Measurements from ENCODE around the gene TSEN2. TPM values are rescaled to one million over a fixed set of nuclear protein-coding genes. Genes with fewer than 3 reads are reported as not detected.
A peak's percentile ranks its signal among the peaks of the same experiment; 100 is the strongest.

Gene TSEN2
- total and polyA plus RNA-seq, 9 of the 15 experiments (the other 6 are each of a cell fraction or from before 2014, with no cell fraction given), result 38.5 to 76.3 (median 46.6) TPM

DNA sequence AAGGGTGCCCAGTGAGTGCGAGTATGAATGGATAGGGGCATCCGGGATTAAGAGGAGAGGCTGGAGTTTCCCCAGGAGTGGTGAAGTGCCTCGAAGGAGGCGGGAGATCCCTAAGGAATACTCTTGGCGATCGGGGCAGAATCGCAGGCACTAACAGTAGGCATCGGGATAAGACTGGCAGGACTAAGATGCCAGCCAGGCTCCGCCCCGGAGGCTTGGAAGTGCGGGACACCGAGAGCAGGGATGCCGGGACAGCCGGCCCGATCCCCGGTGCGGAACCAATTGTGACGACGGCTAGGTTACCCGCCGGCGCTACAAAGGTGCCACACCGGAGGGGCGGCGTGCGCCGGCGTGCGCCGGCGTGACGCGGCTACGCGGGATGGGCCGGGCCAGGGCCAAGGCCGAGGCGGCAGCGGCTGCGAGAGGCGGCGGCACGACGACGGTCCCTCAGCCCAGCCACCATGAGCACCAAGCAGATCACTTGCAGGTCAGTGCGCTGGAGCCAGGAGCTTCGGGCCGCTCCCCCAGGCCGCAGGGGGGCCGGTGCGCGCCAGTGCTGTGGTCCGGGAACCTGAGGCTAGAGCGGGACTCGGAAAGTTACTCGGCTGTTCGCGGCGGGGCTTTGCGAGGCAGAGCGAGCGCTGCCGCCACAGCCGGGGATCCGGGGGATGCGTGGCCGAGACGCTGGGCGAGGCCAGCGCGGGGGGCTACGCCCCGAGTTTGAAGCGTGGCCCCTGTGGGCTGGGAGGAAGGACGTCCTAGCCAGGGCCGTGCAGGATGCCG lies 72.6 kb downstream of the TSEN2 start, which contains the start of gene MKRN2 (continued):
- TF ChIP-seq OTX1 (CRISPR knock-in tag; IDR thresholded peaks at IDR 0.05) (0 out of 2 replicates have a peak, but pooled peaks have one; percentile 4), GATAD2B (IDR thresholded peaks at IDR 0.05; ENCODE audit: borderline replicate concordance) (peak; percentile 95), SRSF1 (IDR thresholded peaks at IDR 0.05; ENCODE audit: low read depth, low read length) (0 out of 2 replicates have a peak, but pooled peaks have one; percentile 44), ZNF76 (CRISPR knock-in tag; IDR thresholded peaks at IDR 0.05; ENCODE audit: borderline replicate concordance) (0 out of 2 replicates have a peak, but pooled peaks have one; percentile 13), PHB (CRISPR knock-in tag; IDR thresholded peaks at IDR 0.05) (peak; percentile 10), TARDBP (IDR thresholded peaks at IDR 0.05) (peak; percentile 92), PHTF2 (CRISPR knock-in tag; IDR thresholded peaks at IDR 0.05) (no peak), NCOA1 (IDR thresholded peaks at IDR 0.05; ENCODE audit: low read depth) (peak; percentile 98), ZNF589 (CRISPR knock-in tag; IDR thresholded peaks at IDR 0.05; ENCODE audit: low read depth) (peak; percentile 53; the same call in 1 of the 2 replicates), POLR2B (IDR thresholded peaks at IDR 0.05; ENCODE audit: low read depth, partially characterized antibody) (peak; percentile 94), EP400 (IDR thresholded peaks at IDR 0.05) (peak; percentile 95), TFAM (CRISPR knock-in tag; conservative IDR thresholded peaks at IDR 0.05) (no peak), CREB1 (IDR thresholded peaks at IDR 0.05) (peak; percentile 88), CREB1 (CRISPR knock-in tag; IDR thresholded peaks at IDR 0.05) (peak; percentile 82), SMARCC2 (IDR thresholded peaks at IDR 0.05; ENCODE audit: low read depth) (0 out of 2 replicates have a peak, but pooled peaks have one; percentile 22), HDAC1 (IDR thresholded peaks at IDR 0.05) (peak in 1 of 2 experiments; percentile 94; a peak in 2 of 4 replicates)
- TF ChIP-seq, protein P1, sequence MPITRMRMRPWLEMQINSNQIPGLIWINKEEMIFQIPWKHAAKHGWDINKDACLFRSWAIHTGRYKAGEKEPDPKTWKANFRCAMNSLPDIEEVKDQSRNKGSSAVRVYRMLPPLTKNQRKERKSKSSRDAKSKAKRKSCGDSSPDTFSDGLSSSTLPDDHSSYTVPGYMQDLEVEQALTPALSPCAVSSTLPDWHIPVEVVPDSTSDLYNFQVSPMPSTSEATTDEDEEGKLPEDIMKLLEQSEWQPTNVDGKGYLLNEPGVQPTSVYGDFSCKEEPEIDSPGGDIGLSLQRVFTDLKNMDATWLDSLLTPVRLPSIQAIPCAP (CRISPR knock-in tag; IDR thresholded peaks at IDR 0.05; ENCODE audit: borderline replicate concordance), result 0 out of 2 replicates have a peak, but pooled peaks have one; percentile 83
- TF ChIP-seq, protein P2, sequence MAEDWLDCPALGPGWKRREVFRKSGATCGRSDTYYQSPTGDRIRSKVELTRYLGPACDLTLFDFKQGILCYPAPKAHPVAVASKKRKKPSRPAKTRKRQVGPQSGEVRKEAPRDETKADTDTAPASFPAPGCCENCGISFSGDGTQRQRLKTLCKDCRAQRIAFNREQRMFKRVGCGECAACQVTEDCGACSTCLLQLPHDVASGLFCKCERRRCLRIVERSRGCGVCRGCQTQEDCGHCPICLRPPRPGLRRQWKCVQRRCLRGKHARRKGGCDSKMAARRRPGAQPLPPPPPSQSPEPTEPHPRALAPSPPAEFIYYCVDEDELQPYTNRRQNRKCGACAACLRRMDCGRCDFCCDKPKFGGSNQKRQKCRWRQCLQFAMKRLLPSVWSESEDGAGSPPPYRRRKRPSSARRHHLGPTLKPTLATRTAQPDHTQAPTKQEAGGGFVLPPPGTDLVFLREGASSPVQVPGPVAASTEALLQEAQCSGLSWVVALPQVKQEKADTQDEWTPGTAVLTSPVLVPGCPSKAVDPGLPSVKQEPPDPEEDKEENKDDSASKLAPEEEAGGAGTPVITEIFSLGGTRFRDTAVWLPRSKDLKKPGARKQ (CRISPR knock-in tag; IDR thresholded peaks at IDR 0.05), result no peak
- TF ChIP-seq, protein P3, sequence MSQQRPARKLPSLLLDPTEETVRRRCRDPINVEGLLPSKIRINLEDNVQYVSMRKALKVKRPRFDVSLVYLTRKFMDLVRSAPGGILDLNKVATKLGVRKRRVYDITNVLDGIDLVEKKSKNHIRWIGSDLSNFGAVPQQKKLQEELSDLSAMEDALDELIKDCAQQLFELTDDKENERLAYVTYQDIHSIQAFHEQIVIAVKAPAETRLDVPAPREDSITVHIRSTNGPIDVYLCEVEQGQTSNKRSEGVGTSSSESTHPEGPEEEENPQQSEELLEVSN (IDR thresholded peaks at IDR 0.05; ENCODE audit: borderline replicate concordance in 1 of 2, extremely low read depth in 1 of 2, insufficient read depth in 1 of 2, insufficient read length in 1 of 2, low read depth in 1 of 2, low read length in 1 of 2, poor library complexity in 1 of 2, severe bottlenecking in 1 of 2), result peak; percentile 95 to 97
- TF ChIP-seq, protein P4, sequence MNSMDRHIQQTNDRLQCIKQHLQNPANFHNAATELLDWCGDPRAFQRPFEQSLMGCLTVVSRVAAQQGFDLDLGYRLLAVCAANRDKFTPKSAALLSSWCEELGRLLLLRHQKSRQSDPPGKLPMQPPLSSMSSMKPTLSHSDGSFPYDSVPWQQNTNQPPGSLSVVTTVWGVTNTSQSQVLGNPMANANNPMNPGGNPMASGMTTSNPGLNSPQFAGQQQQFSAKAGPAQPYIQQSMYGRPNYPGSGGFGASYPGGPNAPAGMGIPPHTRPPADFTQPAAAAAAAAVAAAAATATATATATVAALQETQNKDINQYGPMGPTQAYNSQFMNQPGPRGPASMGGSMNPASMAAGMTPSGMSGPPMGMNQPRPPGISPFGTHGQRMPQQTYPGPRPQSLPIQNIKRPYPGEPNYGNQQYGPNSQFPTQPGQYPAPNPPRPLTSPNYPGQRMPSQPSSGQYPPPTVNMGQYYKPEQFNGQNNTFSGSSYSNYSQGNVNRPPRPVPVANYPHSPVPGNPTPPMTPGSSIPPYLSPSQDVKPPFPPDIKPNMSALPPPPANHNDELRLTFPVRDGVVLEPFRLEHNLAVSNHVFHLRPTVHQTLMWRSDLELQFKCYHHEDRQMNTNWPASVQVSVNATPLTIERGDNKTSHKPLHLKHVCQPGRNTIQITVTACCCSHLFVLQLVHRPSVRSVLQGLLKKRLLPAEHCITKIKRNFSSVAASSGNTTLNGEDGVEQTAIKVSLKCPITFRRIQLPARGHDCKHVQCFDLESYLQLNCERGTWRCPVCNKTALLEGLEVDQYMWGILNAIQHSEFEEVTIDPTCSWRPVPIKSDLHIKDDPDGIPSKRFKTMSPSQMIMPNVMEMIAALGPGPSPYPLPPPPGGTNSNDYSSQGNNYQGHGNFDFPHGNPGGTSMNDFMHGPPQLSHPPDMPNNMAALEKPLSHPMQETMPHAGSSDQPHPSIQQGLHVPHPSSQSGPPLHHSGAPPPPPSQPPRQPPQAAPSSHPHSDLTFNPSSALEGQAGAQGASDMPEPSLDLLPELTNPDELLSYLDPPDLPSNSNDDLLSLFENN (IDR thresholded peaks at IDR 0.05; ENCODE audit: low read depth in 2 of 2, low read length in 2 of 2), result peak; percentile 42 to 70; a peak in 3 of 4 replicates

Data from K562 (cell line).